K562 (cell line): ENCODE data around the gene KAT6B. TPM values are rescaled to one million over a fixed set of nuclear protein-coding genes. Genes with fewer than 3 reads are reported as not detected.

ENCODE experiments used
- ATAC-seq: fragments of 200-7000 bp; cut with Tn5 transposase; 3 replicates; pipeline ENCODE4 v1.9.1; 2020; ENCODE audit warnings: moderate library complexity
- BruUV-seq: library from RNA; stranded (reverse); fragments of 400-500 nt; replicated peaks from 2 replicates; lab custom pipeline; 2021; lab: Mats Ljungman, UMichigan
- CTCF ChIA-PET: fragments of 300-600 bp; formaldehyde crosslinking; extraction: SDS; loops from one replicate; lab custom pipeline; 2021; ENCODE audit warnings: low intra/inter-chr PET ratio; lab: Yijun Ruan, JAX
- POLR2A ChIA-PET: fragments of 300-600, 350-650 bp; sonication (Branson Sonifier 250); formaldehyde crosslinking; extraction: SDS; loops from one replicate; lab custom pipeline; 2021; ENCODE audit warnings: antibody characterized with exemption, inconsistent platforms; lab: Yijun Ruan, JAX
- DNase-seq, 4 experiments: peaks; one replicate each; pipeline versions ENCODE4 v3.0.0 to v3.0.0-alpha.2; 2011 to 2018; ENCODE audit warnings: low spot score in 3 of 4, mixed read lengths in 3 of 4; ENCODE audit errors: extremely low read depth in 1 of 4
- FAIRE-seq: peaks from 2 replicates; lab custom pipeline; 2011; peaks lifted over from hg19 to GRCh38; lab: Jason Lieb, UNC
- H2AFZ ChIP-seq: 2 replicates; pipeline ENCODE4 v1.6.0; 2011; ENCODE audit warnings: low read depth, low read length, control low read depth, inconsistent platforms
- H3K27ac ChIP-seq: fragments of 200-600 bp; 3 replicates; pipeline ENCODE4 v1.8.0; 2011; ENCODE audit warnings: low read depth, mild to moderate bottlenecking, control low read depth, inconsistent platforms, low read length, moderate library complexity, mixed read lengths; ENCODE audit errors: extremely low read depth
- H3K27me3 ChIP-seq, 2 experiments: fragments of 300-600 bp in 1 of 2; 2 replicates in 1 of 2; 3 replicates in 1 of 2; pipeline versions ENCODE4 v1.6.0 to v1.8.0; 2011; ENCODE audit warnings: inconsistent platforms in 2 of 2, low read length in 2 of 2, mild to moderate bottlenecking in 1 of 2, mixed read lengths in 1 of 2, moderate library complexity in 1 of 2; ENCODE audit not compliant: control insufficient read depth in 2 of 2, insufficient read depth in 2 of 2
- H3K36me3 ChIP-seq: fragments of 300-600 bp; 3 replicates; pipeline ENCODE4 v1.8.0; 2011; ENCODE audit warnings: mild to moderate bottlenecking, low read length, inconsistent platforms; ENCODE audit not compliant: control insufficient read depth, insufficient read depth
- H3K4me1 ChIP-seq, 2 experiments: fragments of 200-600 bp in 1 of 2; replicated peaks in 1 of 2; 2 replicates in 1 of 2; 3 replicates in 1 of 2; pipeline versions ENCODE4 v1.5.1 to v1.8.0; 2011; ENCODE audit warnings: inconsistent platforms in 2 of 2, low read length in 2 of 2, mild to moderate bottlenecking in 1 of 2, mixed read lengths in 1 of 2, moderate library complexity in 1 of 2; ENCODE audit not compliant: control insufficient read depth in 2 of 2, insufficient read depth in 2 of 2
- H3K4me2 ChIP-seq: 2 replicates; pipeline ENCODE4 v1.6.1; 2011; ENCODE audit warnings: low read length, control low read depth, inconsistent platforms, mixed read lengths; ENCODE audit not compliant: insufficient read depth
- H3K4me3 ChIP-seq: fragments of 200-600 bp; sonication (generic), shearing (Covaris generic); 2 replicates; pipeline ENCODE4 v1.5.1; 2016; ENCODE audit warnings: control low read depth, inconsistent platforms
- H3K79me2 ChIP-seq: fragments of 200-600 bp; 3 replicates; pipeline ENCODE4 v1.8.0; 2011; ENCODE audit warnings: low read length, inconsistent platforms; ENCODE audit not compliant: control insufficient read depth, insufficient read depth
- H3K9ac ChIP-seq, 2 experiments: 2 replicates each; pipeline versions ENCODE4 v1.6.0 to v1.6.1; 2011; ENCODE audit warnings: low read depth in 2 of 2, low read length in 2 of 2, control low read depth in 1 of 2, inconsistent platforms in 1 of 2, mild to moderate bottlenecking in 1 of 2, mixed read lengths in 1 of 2; ENCODE audit not compliant: insufficient read depth in 1 of 2
- H3K9me1 ChIP-seq: one replicate; pipeline ENCODE4 v1.6.0; 2011; ENCODE audit warnings: inconsistent platforms, mild to moderate bottlenecking, low read length, moderate library complexity; ENCODE audit not compliant: control insufficient read depth, insufficient read depth
- H3K9me3 ChIP-seq: replicated peaks from 2 replicates; pipeline ENCODE4 v1.5.1; 2011; ENCODE audit warnings: low read depth, low read length, inconsistent platforms; ENCODE audit not compliant: control insufficient read depth, insufficient read depth
- H4K20me1 ChIP-seq: replicated peaks from 2 replicates; pipeline ENCODE4 v1.6.1; 2011; ENCODE audit warnings: low read length, inconsistent platforms, mixed read lengths; ENCODE audit not compliant: control insufficient read depth, insufficient read depth
- HDAC1 ChIP-seq, 2 experiments: fragments of 450-650 bp; IDR thresholded peaks; 2 replicates each; pipeline ENCODE4 v1.6.1; 2016 to 2017; ENCODE audit warnings: inconsistent platforms in 1 of 2, mild to moderate bottlenecking in 1 of 2, moderate library complexity in 1 of 2
- HNRNPLL ChIP-seq: fragments of 200-400 bp; formaldehyde crosslinking; IDR thresholded peaks from 2 replicates; pipeline ENCODE4 v1.6.1; 2017; ENCODE audit warnings: low read length, low read depth, mild to moderate bottlenecking; ENCODE audit not compliant: poor library complexity, severe bottlenecking
- HSF4 ChIP-seq: fragments of 250-450 bp; sonication (Bioruptor Pico); IDR thresholded peaks from 2 replicates; pipeline ENCODE4 v2.1.2; 2022; ENCODE audit warnings: mild to moderate bottlenecking, moderate library complexity, borderline replicate concordance
- KDM4B ChIP-seq, 2 experiments: fragments of 450-650 bp in 1 of 2; sonication (generic) in 1 of 2; IDR thresholded peaks; 2 replicates each; pipeline ENCODE4 v1.6.1; 2016 to 2017; ENCODE audit warnings: borderline replicate concordance in 2 of 2, antibody characterized with exemption in 1 of 2, low read depth in 1 of 2, mild to moderate bottlenecking in 1 of 2
- KHSRP ChIP-seq: fragments of 450-650 bp; IDR thresholded peaks from 2 replicates; pipeline ENCODE4 v1.6.1; 2017
- MXI1 ChIP-seq: IDR thresholded peaks from 2 replicates; pipeline ENCODE4 v1.6.1; 2011; ENCODE audit warnings: low read depth, mild to moderate bottlenecking, improper control_type of control experiment, low read length
- PHB2 ChIP-seq: fragments of 450-650 bp; IDR thresholded peaks from 2 replicates; pipeline ENCODE4 v1.6.1; 2017; ENCODE audit warnings: low read depth
- TEAD1 ChIP-seq, 2 experiments: fragments of 450-650 bp in 1 of 2; sonication (generic) in 1 of 2; formaldehyde crosslinking; IDR thresholded peaks; 2 replicates each; pipeline versions ENCODE4 v1.4.0 to v1.8.0; 2020 to 2022; ENCODE audit warnings: mild to moderate bottlenecking in 2 of 2, missing genetic modification reagents in 1 of 2
- ZNF23 ChIP-seq: fragments of 250-450 bp; sonication (Bioruptor Pico); IDR thresholded peaks from 2 replicates; pipeline ENCODE4 v1.4.0; 2020; ENCODE audit warnings: mild to moderate bottlenecking
- ZNF324 ChIP-seq: fragments of 250-450 bp; sonication (Bioruptor Pico); IDR thresholded peaks from 2 replicates; pipeline ENCODE4 v1.4.0; 2020; ENCODE audit warnings: mild to moderate bottlenecking
- ZNF79 ChIP-seq: fragments of 250-450 bp; sonication (Bioruptor Pico); IDR thresholded peaks from 2 replicates; pipeline ENCODE4 v1.4.0; 2020; ENCODE audit warnings: low read depth, mild to moderate bottlenecking, moderate library complexity
- WGBS: fragments of 100-300 bp; shearing (Covaris generic); methylation state at CpG from one replicate; pipeline ENCODE4 v1.1.6; 2016; ENCODE audit warnings: low coverage, mixed read lengths; ENCODE audit not compliant: insufficient coverage; ENCODE audit errors: missing lambda C conversion rate; 5-methylcytosine and 5-hydroxymethylcytosine counted together
- in situ Hi-C: fragments of 300-500 bp; cut with MboI; formaldehyde crosslinking; loops from 4 replicates; pipeline ENCODE4 v1.15.0; 2018; ENCODE audit warnings: inconsistent platforms, mixed read lengths
- intact Hi-C: fragments of 100-400 bp; cut with micrococcal nuclease; formaldehyde crosslinking; loops from 2 replicates; pipeline ENCODE4 v1.14.2; 2022
- polyA plus RNA-seq, 8 experiments: library from polyadenylated mRNA; depleted of rRNA in 4 of 8; stranded (reverse) in 5 of 8; unstranded in 3 of 8; fragments of >200 nt; fragmentation: Nextera tagmentation in 2 of 8; fragmentation: Illumina TruSeq in 1 of 8; extraction: Ambion mirVana in 2 of 8; extraction: Trizol in 1 of 8; gene quantifications; 2 replicates each; pipeline versions ENCODE4 v1.2.1 to v1.2.3, GENCODE V29; 2011 to 2014; ENCODE audit warnings: inconsistent platforms in 1 of 8, missing spikeins in 1 of 8
- total RNA-seq, 7 experiments: library from RNA; depleted of rRNA in 6 of 7; stranded (reverse); fragments of >200 nt in 6 of 7; fragmentation: Illumina TruSeq in 2 of 7; extraction: Trizol in 2 of 7; gene quantifications; 2 replicates each; pipeline versions ENCODE4 v1.2.1 to v1.2.3, GENCODE V29; 2011 to 2021; ENCODE audit warnings: low replicate concordance in 1 of 7
- TF ChIP-seq, protein P1 (sequence below): fragments of 450-650 bp; formaldehyde crosslinking; conservative IDR thresholded peaks from 2 replicates; pipeline ENCODE4 v1.4.0; 2022; ENCODE audit warnings: mild to moderate bottlenecking, missing genetic modification characterization
- TF ChIP-seq, protein P2 (sequence below): sonication (generic); IDR thresholded peaks from 2 replicates; pipeline ENCODE4 v1.6.1; 2016
- TF ChIP-seq, protein P3 (sequence below): sonication (generic); formaldehyde crosslinking; IDR thresholded peaks from 2 replicates; pipeline ENCODE4 v1.8.1; 2022; ENCODE audit warnings: missing genetic modification reagents
- TF ChIP-seq, protein P4 (sequence below): fragments of 250-450 bp; sonication (Bioruptor Pico); IDR thresholded peaks from 2 replicates; pipeline ENCODE4 v1.4.0; 2020

KAT6B gene
- total and polyA plus RNA-seq, 9 of the 15 experiments (the other 6 are each of a cell fraction or from before 2014, with no cell fraction given): 1.4 to 9.2 (median 6.8) TPM

DNA sequence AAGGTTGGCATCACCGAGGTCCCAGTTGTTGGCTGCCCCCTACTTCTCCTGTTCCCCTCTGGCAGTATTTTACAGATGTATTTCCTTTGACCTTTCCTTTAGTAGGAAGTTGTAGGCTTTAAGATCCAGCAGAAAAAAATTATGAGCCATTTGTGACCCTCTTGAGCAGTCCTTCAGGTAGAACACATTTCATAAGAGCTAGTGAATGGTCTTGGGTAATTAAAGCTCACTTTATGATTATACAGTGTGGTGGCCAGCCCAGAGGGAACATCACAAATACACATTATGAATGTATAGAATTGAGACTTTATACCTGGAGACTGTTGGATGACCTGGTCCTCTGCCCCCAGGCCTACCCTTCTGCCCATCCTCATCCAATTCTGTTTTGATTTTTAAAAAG lies 57.0 kb downstream of the KAT6B start:
- in situ Hi-C loops (no loop called here), intact Hi-C loops (no loop called here)
- Histone ChIP-seq H3K27ac (no peak overlapping the region), H3K36me3 (no peaks in the 10 kb centered on the region), H3K79me2 (no peaks in the 10 kb centered on the region), H3K4me1 (no peaks in the 10 kb centered on the region), H3K4me3 (no peak overlapping the region), H3K27me3 (peaks cover 3 to 10% of the 10 kb centered on the region in 2 experiments; a peak in 3 of 5 replicates), H3K9me1 (peaks cover 2% of the 10 kb centered on the region), H2AFZ (no peak overlapping the region), H3K4me2 (no peak overlapping the region), H3K9me3 (no peaks in the 10 kb centered on the region), H4K20me1 (peaks cover 26% of the 10 kb centered on the region), H3K9ac (no peak overlapping the region)
- DNase-seq: no peak
- 6% methylated on average over 1 of the region's 1 CpG for WGBS
- ChIA-PET CTCF (no interaction called here), POLR2A (interaction anchor here (1.1 kb wide), 1 partner anchor 28 kb away, joined by 3 read pairs; no protein-coding TSS in a partner anchor)
- BruUV-seq: no TSS peak
- no peak for ATAC-seq
- no peak for FAIRE-seq
- TF ChIP-seq MXI1: no peak
- TF ChIP-seq KHSRP: no peak
- TF ChIP-seq ZNF23 (CRISPR knock-in tag): no peak
- TF ChIP-seq, protein P1, sequence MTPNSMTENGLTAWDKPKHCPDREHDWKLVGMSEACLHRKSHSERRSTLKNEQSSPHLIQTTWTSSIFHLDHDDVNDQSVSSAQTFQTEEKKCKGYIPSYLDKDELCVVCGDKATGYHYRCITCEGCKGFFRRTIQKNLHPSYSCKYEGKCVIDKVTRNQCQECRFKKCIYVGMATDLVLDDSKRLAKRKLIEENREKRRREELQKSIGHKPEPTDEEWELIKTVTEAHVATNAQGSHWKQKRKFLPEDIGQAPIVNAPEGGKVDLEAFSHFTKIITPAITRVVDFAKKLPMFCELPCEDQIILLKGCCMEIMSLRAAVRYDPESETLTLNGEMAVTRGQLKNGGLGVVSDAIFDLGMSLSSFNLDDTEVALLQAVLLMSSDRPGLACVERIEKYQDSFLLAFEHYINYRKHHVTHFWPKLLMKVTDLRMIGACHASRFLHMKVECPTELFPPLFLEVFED (CRISPR knock-in tag): no peak
- TF ChIP-seq, protein P2, sequence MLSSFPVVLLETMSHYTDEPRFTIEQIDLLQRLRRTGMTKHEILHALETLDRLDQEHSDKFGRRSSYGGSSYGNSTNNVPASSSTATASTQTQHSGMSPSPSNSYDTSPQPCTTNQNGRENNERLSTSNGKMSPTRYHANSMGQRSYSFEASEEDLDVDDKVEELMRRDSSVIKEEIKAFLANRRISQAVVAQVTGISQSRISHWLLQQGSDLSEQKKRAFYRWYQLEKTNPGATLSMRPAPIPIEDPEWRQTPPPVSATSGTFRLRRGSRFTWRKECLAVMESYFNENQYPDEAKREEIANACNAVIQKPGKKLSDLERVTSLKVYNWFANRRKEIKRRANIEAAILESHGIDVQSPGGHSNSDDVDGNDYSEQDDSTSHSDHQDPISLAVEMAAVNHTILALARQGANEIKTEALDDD: no peak
- TF ChIP-seq HDAC1 (IDR thresholded peaks at IDR 0.05): no peak
- no peak for TF ChIP-seq KDM4B (IDR thresholded peaks at IDR 0.05; ENCODE audit: borderline replicate concordance in 2 of 2, low read depth in 1 of 2)
- no peak for TF ChIP-seq PHB2
- TF ChIP-seq HNRNPLL: no peak
- no peak for TF ChIP-seq TEAD1 (CRISPR knock-in tag; IDR thresholded peaks at IDR 0.05)
- TF ChIP-seq, protein P3, sequence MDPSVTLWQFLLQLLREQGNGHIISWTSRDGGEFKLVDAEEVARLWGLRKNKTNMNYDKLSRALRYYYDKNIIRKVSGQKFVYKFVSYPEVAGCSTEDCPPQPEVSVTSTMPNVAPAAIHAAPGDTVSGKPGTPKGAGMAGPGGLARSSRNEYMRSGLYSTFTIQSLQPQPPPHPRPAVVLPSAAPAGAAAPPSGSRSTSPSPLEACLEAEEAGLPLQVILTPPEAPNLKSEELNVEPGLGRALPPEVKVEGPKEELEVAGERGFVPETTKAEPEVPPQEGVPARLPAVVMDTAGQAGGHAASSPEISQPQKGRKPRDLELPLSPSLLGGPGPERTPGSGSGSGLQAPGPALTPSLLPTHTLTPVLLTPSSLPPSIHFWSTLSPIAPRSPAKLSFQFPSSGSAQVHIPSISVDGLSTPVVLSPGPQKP: no peak
- no peak for TF ChIP-seq ZNF79 (CRISPR knock-in tag)
- TF ChIP-seq, protein P4, sequence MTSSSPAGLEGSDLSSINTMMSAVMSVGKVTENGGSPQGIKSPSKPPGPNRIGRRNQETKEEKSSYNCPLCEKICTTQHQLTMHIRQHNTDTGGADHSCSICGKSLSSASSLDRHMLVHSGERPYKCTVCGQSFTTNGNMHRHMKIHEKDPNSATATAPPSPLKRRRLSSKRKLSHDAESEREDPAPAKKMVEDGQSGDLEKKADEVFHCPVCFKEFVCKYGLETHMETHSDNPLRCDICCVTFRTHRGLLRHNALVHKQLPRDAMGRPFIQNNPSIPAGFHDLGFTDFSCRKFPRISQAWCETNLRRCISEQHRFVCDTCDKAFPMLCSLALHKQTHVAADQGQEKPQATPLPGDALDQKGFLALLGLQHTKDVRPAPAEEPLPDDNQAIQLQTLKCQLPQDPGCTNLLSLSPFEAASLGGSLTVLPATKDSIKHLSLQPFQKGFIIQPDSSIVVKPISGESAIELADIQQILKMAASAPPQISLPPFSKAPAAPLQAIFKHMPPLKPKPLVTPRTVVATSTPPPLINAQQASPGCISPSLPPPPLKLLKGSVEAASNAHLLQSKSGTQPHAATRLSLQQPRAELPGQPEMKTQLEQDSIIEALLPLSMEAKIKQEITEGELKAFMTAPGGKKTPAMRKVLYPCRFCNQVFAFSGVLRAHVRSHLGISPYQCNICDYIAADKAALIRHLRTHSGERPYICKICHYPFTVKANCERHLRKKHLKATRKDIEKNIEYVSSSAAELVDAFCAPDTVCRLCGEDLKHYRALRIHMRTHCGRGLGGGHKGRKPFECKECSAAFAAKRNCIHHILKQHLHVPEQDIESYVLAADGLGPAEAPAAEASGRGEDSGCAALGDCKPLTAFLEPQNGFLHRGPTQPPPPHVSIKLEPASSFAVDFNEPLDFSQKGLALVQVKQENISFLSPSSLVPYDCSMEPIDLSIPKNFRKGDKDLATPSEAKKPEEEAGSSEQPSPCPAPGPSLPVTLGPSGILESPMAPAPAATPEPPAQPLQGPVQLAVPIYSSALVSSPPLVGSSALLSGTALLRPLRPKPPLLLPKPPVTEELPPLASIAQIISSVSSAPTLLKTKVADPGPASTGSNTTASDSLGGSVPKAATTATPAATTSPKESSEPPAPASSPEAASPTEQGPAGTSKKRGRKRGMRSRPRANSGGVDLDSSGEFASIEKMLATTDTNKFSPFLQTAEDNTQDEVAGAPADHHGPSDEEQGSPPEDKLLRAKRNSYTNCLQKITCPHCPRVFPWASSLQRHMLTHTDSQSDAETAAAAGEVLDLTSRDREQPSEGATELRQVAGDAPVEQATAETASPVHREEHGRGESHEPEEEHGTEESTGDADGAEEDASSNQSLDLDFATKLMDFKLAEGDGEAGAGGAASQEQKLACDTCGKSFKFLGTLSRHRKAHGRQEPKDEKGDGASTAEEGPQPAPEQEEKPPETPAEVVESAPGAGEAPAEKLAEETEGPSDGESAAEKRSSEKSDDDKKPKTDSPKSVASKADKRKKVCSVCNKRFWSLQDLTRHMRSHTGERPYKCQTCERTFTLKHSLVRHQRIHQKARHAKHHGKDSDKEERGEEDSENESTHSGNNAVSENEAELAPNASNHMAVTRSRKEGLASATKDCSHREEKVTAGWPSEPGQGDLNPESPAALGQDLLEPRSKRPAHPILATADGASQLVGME (CRISPR knock-in tag): no peak
- no peak for TF ChIP-seq ZNF324
- TF ChIP-seq HSF4 (CRISPR knock-in tag): no peak
